Upper lobe of left lung (tissue), 6 donors: ENCODE results near the gene SELENOM. TPM values are rescaled to one million over a fixed set of nuclear protein-coding genes. Genes with fewer than 3 reads are reported as not detected.

Experiments used
- ATAC-seq, 2 donors: fragments of 200-7000 bp; cut with Tn5 transposase; one replicate each; pipeline ENCODE4 v1.9.1; 2022; ENCODE audit warnings: mild to moderate bottlenecking in 2 of 2, moderate library complexity in 2 of 2; ENCODE audit not compliant: low FRiP score in 2 of 2
- DNase-seq, 2 donors: peaks; one replicate each; pipeline ENCODE4 v3.0.0-alpha.2; 2019 to 2020
- H3K27ac ChIP-seq, 4 donors: fragments of 200-600 bp; sonication (generic); one replicate each; pipeline ENCODE4 v1.5.1; 2016 to 2019
- H3K27me3 ChIP-seq, 4 donors: fragments of 200-600 bp; sonication (generic); one replicate each; pipeline ENCODE4 v1.5.1; 2017 to 2019
- H3K36me3 ChIP-seq, 4 donors: fragments of 200-600 bp; sonication (generic); one replicate each; pipeline ENCODE4 v1.5.1; 2016 to 2019
- H3K4me1 ChIP-seq, 4 donors: fragments of 200-600 bp; sonication (generic); one replicate each; pipeline ENCODE4 v1.5.1; 2018 to 2019
- H3K4me3 ChIP-seq, 4 donors: fragments of 200-600 bp; sonication (generic); one replicate each; pipeline ENCODE4 v1.5.1; 2017 to 2019; ENCODE audit warnings: mild to moderate bottlenecking in 2 of 4, moderate library complexity in 1 of 4
- H3K9me3 ChIP-seq, 4 donors: fragments of 200-600 bp; sonication (generic); one replicate each; pipeline ENCODE4 v1.5.1; 2018 to 2019
- CTCF ChIP-seq, 6 experiments: fragments of 450-650 bp in 4 of 6; fragments of 200-600 bp in 2 of 6; sonication (generic) in 2 of 6; IDR thresholded peaks; one replicate each; pipeline ENCODE4 v1.5.1; 2016 to 2019; ENCODE audit warnings: antibody characterized with exemption in 6 of 6
- EP300 ChIP-seq, 4 donors: sonication (generic); formaldehyde crosslinking; IDR thresholded peaks; one replicate each; pipeline ENCODE4 v1.5.1; 2017; ENCODE audit warnings: antibody characterized with exemption in 4 of 4, control low read depth in 2 of 4
- POLR2A ChIP-seq, 4 donors: fragments of 450-650 bp; IDR thresholded peaks; one replicate each; pipeline ENCODE4 v1.5.1; 2016 to 2017; ENCODE audit warnings: antibody characterized with exemption in 4 of 4, mild to moderate bottlenecking in 2 of 4
- POLR2AphosphoS5 ChIP-seq, 2 donors: sonication (generic); formaldehyde crosslinking; IDR thresholded peaks; one replicate each; pipeline ENCODE4 v1.5.1; 2017; ENCODE audit warnings: antibody characterized with exemption in 2 of 2
- WGBS, 2 donors: methylation state at CpG; one replicate each; pipeline ENCODE4 v1.1.5; 2017 to 2018; 5-methylcytosine and 5-hydroxymethylcytosine counted together
- total RNA-seq, 6 donors: library from RNA; depleted of rRNA in 4 of 6; stranded (reverse); fragments of >200 nt in 4 of 6; gene quantifications; one replicate each; pipeline versions ENCODE4 v1.1.0 to v1.2.1, GENCODE V29; 2016 to 2021
- donor health status: DM: no; HTN: no; CAD: no; lungs with moderate emphysema.
- donor health status: DM: no; HTN: yes; CAD: no; lungs with severe emphysema.

Gene SELENOM
- total RNA-seq, 6 donors from 2014 or later = 51.3 to 154 (median 99.7) TPM

DNA sequence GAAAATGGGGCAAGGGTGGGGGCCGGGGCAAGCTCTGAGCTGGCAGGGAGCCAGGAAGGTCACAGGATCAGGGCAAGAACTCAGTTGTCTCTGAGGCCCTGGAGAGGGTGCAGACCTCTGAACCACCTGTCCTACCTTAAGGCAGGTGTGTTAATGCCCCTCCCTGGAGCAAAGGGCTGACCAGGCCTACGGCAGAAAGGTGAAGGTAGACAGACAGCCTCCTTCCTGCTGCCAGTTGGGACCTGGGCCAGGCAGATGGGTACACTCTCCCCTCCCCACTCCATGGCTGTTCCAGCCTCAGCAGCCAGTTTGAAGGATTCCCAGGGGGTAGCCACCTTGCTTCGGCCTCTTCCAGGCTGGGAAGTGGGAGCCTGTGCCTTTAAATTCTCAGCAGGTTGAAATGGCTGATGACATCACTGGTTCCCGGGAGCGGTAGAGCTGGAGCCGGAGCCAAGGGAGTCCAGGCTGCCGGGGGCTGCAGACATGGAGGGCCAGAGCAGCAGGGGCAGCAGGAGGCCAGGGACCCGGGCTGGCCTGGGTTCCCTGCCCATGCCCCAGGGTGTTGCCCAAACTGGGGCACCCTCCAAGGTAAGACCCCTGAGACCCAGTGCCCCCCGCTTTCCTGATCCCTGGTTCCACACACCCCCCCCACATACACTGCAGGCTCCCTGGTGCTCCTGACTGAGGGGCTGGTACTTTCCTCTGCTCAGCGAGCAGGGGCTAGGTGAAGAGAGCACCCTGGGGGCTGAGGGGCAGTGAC lies 15.3 kb upstream of the SELENOM start, which contains the start of gene INPP5J:
Gene INPP5J, plus strand, starts transcription at position 435 of the 760 bp plus-strand sequence. Its CDS starts 49 bp downstream, at position 484.
- no peaks in the 10 kb centered on the region for H3K9me3 ChIP-seq
- H3K4me3 ChIP-seq = peak within 1 kb of the TSS in 3 of 4 donors; percentile 43 to 51 (median 48)
- TF ChIP-seq CTCF (IDR thresholded peaks at IDR 0.05) (no peak), POLR2A (IDR thresholded peaks at IDR 0.05) (peak in 1 of 4 donors; percentile 48), POLR2AphosphoS5 (IDR thresholded peaks at IDR 0.05) (peak in 1 of 2 donors; percentile 30)
- peak; percentile 65 to 69 for DNase-seq
- peak; percentile 41 to 62 for ATAC-seq
- H3K27ac ChIP-seq = peak within 1 kb of the TSS in 3 of 4 donors; percentile 44 to 66 (median 63)
- H3K36me3 ChIP-seq = no peaks in the 10 kb centered on the region
- peaks cover 6 to 16% (median 13%) of the 10 kb centered on the region in 4 donors for H3K4me1 ChIP-seq
- no peaks in the 10 kb centered on the region for H3K27me3 ChIP-seq
- 36 to 41% methylated on average over 3 to 9 of the region's 10 CpGs for WGBS, 2 donors

GRCh38 chr22:31122196-31122531 lies 14.8 kb upstream of the SELENOM start:
- 66 to 83% methylated on average over 2 of the region's 2 CpGs for WGBS, 2 donors
- DNase-seq (no peak), ATAC-seq (no peak)
- H3K27ac ChIP-seq = peak overlapping the region in 2 of 4 donors; percentile 63 to 66
- no peaks in the 10 kb centered on the region for H3K27me3 ChIP-seq
- TF ChIP-seq EP300 (IDR thresholded peaks at IDR 0.05) (no peak), POLR2A (IDR thresholded peaks at IDR 0.05) (no peak), CTCF (IDR thresholded peaks at IDR 0.05) (no peak), POLR2AphosphoS5 (IDR thresholded peaks at IDR 0.05) (no peak)
- H3K9me3 ChIP-seq = no peaks in the 10 kb centered on the region
- H3K36me3 ChIP-seq = no peaks in the 10 kb centered on the region
- peaks cover 6 to 16% (median 11%) of the 10 kb centered on the region in 4 donors for H3K4me1 ChIP-seq
- no peak overlapping the region for H3K4me3 ChIP-seq

DNA sequence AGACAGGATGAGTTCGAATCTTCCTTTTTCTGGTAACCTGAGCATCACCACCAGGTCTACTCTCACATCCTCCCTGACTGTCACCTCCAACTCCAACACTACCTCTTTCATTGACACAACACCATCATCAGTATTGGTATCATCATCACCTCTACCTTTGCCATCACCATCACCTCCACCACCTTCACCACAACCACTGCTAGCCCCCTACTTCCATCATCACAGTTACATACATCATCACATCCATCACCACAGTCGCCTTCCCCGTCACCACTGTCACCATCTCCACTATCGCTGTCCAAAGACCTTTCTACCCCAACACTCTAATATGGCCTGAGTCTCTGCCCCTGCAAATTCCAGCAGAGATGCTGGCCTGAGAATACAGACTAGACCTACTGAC lies 14.0 kb upstream of the SELENOM start:
- no peak overlapping the region for H3K27ac ChIP-seq
- WGBS, 2 donors = 98 to 99% methylated on average over 4 of the region's 4 CpGs

GRCh38 chr22:31120642-31121041 lies 13.3 kb upstream of the SELENOM start:
- TF ChIP-seq POLR2A (IDR thresholded peaks at IDR 0.05) (no peak), EP300 (IDR thresholded peaks at IDR 0.05) (no peak), POLR2AphosphoS5 (IDR thresholded peaks at IDR 0.05) (no peak), CTCF (IDR thresholded peaks at IDR 0.05) (no peak)
- no peaks in the 10 kb centered on the region for H3K9me3 ChIP-seq
- no peak for DNase-seq
- ATAC-seq = no peak
- H3K4me3 ChIP-seq = no peak overlapping the region
- H3K27ac ChIP-seq = no peak overlapping the region
- H3K27me3 ChIP-seq = no peaks in the 10 kb centered on the region
- peaks cover 6 to 16% (median 10%) of the 10 kb centered on the region in 4 donors for H3K4me1 ChIP-seq
- H3K36me3 ChIP-seq = no peaks in the 10 kb centered on the region
- 92 to 100% methylated on average over 1 of the region's 1 CpG for WGBS, 2 donors

More for the DNA sequence above, 14.0 kb upstream of the SELENOM start:
- Histone ChIP-seq H3K4me1 (peaks cover 6 to 16% (median 10%) of the 10 kb centered on the region in 4 donors), H3K4me3 (no peak overlapping the region), H3K27me3 (no peaks in the 10 kb centered on the region), H3K9me3 (no peaks in the 10 kb centered on the region), H3K36me3 (no peaks in the 10 kb centered on the region)
- no peak for ATAC-seq
- TF ChIP-seq POLR2AphosphoS5 (IDR thresholded peaks at IDR 0.05) = no peak
- no peak for TF ChIP-seq EP300 (IDR thresholded peaks at IDR 0.05)
- no peak for TF ChIP-seq CTCF (IDR thresholded peaks at IDR 0.05)
- TF ChIP-seq POLR2A (IDR thresholded peaks at IDR 0.05) = no peak
- no peak for DNase-seq
